GM21367 (cell line): ENCODE results near the gene MYO3A.

Experiments used
- ATAC-seq: cut with Tn5 transposase; IDR thresholded peaks from one replicate; pipeline ENCODE4 v1.9.1; 2021; ENCODE audit not compliant: unreplicated experiment

MYO3A gene

DNA sequence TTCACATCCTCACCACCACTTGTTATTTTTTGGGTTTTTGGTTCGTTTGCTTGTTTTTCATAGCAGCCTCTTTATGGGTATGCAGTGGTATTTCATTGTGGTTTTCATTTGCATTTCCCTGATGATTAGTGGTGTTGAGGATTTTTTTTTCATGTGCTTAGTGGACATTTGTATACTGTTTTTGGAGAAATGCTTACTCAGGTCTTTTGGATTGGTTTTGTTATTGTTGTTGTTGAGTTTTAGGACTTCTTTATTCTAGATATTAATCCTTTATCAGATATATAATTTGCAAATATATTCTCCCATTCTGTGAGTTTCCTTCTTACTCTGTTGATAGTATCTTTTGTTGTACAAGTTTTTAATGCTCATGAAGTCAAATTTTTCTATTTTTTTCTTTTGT is 325.3 kb downstream of the MYO3A start:
- no peak for ATAC-seq
